Activated CD4-positive, CD25-positive, alpha-beta regulatory T cell (primary cell): ENCODE results near the gene REPS2.

Source experiments
- DNase-seq, 4 experiments: peaks; one replicate each; lab custom pipeline; 2025; lab: John Stamatoyannopoulos, UW

REPS2 gene

GRCh38 chrX:17035111-17035510 is 88.7 kb downstream of the REPS2 start:
- no peak for DNase-seq

GRCh38 chrX:17036171-17036961 is 89.9 kb downstream of the REPS2 start:
- no peak for DNase-seq

GRCh38 chrX:17038277-17038676 is 91.8 kb downstream of the REPS2 start:
- DNase-seq = no peak

- no peak for DNase-seq
These were observed 92.3 kb downstream of the REPS2 start for GRCh38 chrX:17038681-17039161.

GRCh38 chrX:17039826-17040225 is 93.4 kb downstream of the REPS2 start:
- DNase-seq = no peak

GRCh38 chrX:17040711-17041110 is 94.3 kb downstream of the REPS2 start:
- no peak for DNase-seq

GRCh38 chrX:17042037-17042436 is 95.6 kb downstream of the REPS2 start:
- DNase-seq = no peak

GRCh38 chrX:17046478-17047097 is 100.1 kb downstream of the REPS2 start:
- DNase-seq = peak in 1 of 4 experiments; percentile 0

- no peak for DNase-seq
These were observed 100.8 kb downstream of the REPS2 start for GRCh38 chrX:17047224-17047623.

GRCh38 chrX:17052210-17052609 is 105.8 kb downstream of the REPS2 start:
- no peak for DNase-seq

- DNase-seq = no peak
These were observed 106.3 kb downstream of the REPS2 start for GRCh38 chrX:17052793-17053192.

- DNase-seq = no peak
These were observed 107.0 kb downstream of the REPS2 start for GRCh38 chrX:17053502-17053901.

- DNase-seq = no peak
These were observed 110.6 kb downstream of the REPS2 start for GRCh38 chrX:17056868-17057608.

GRCh38 chrX:17062065-17062464 is 115.6 kb downstream of the REPS2 start:
- DNase-seq = no peak

- no peak for DNase-seq
These were observed 118.6 kb downstream of the REPS2 start for GRCh38 chrX:17065100-17065499.

GRCh38 chrX:17067534-17067933 is 121.1 kb downstream of the REPS2 start:
- no peak for DNase-seq

GRCh38 chrX:17072301-17072700 is 125.8 kb downstream of the REPS2 start:
- no peak for DNase-seq

- DNase-seq = no peak
These were observed 126.3 kb downstream of the REPS2 start for GRCh38 chrX:17072721-17073230.

- no peak for DNase-seq
These were observed 128.5 kb downstream of the REPS2 start for GRCh38 chrX:17075004-17075403.

- no peak for DNase-seq
These were observed 130.9 kb downstream of the REPS2 start for GRCh38 chrX:17077361-17077760.

GRCh38 chrX:17078031-17078720 is 131.7 kb downstream of the REPS2 start:
- no peak for DNase-seq

GRCh38 chrX:17081511-17081910 is 135.1 kb downstream of the REPS2 start:
- no peak for DNase-seq
